Stimulated activated effector memory CD8-positive, alpha-beta T cell treated with anti-CD3 and anti-CD28 coated beads, Interleukin-12 subunit alpha, Interleukin-12 subunit beta, amount 100 ng/mL, for 72 hours (primary cell): ENCODE measurements around the gene DIP2A.
"Not testable (repeated sequence)": the region's sequence is repeated elsewhere in the genome, so short reads cannot be mapped to it uniquely, and the experiment has no call there.

Source experiments
- ATAC-seq: fragments of 150-1000 bp; cut with Tn5 transposase; 2 replicates; pipeline ENCODE4 v1.10.0; 2021
- DNase-seq, 2 donors: peaks; one replicate each; pipeline ENCODE4 v3.0.0; 2021 to 2022; ENCODE audit warnings: low spot score in 2 of 2
- H3K27ac Mint-ChIP-seq: one replicate; pipeline ENCODE4 v1.8.0; 2022; ENCODE audit warnings: mild to moderate bottlenecking, mixed read lengths
- H3K36me3 Mint-ChIP-seq: one replicate; pipeline ENCODE4 v1.8.0; 2022; ENCODE audit warnings: mild to moderate bottlenecking, mixed read lengths
- H3K4me1 Mint-ChIP-seq: one replicate; pipeline ENCODE4 v1.8.0; 2022; ENCODE audit warnings: mixed read lengths
- H3K4me3 Mint-ChIP-seq: one replicate; pipeline ENCODE4 v1.8.0; 2022; ENCODE audit warnings: mild to moderate bottlenecking, mixed read lengths
- H3K9me3 Mint-ChIP-seq: one replicate; pipeline ENCODE4 v1.8.0; 2022; ENCODE audit warnings: mixed read lengths

DIP2A gene

DNA sequence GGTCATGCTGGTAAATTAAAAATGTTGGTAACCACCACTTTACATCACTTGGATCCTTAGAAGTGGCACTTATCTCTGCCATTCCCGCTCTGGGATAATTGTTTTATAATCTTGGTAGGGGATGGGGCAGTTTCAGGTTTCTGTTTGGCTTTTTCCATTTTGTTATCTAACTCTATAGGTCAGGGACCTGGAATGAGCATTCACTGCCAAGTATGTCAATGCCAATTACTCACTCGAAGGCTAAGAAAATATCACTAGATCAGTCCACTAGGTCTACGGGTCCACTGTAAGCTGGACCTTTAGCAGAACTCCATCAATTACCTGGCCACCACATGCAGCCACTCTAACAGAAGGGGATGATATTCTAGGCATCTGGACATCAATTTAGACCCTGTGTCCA lies 4.5 kb upstream of the DIP2A start:
- Mint-ChIP-seq H3K4me1 (peaks cover 28% of the 10 kb centered on the region), H3K27ac (no peak overlapping the region), H3K4me3 (no peak overlapping the region), H3K9me3 (no peaks in the 10 kb centered on the region), H3K36me3 (peaks cover 20% of the 10 kb centered on the region)
- no peak for ATAC-seq
- no peak for DNase-seq

DNA sequence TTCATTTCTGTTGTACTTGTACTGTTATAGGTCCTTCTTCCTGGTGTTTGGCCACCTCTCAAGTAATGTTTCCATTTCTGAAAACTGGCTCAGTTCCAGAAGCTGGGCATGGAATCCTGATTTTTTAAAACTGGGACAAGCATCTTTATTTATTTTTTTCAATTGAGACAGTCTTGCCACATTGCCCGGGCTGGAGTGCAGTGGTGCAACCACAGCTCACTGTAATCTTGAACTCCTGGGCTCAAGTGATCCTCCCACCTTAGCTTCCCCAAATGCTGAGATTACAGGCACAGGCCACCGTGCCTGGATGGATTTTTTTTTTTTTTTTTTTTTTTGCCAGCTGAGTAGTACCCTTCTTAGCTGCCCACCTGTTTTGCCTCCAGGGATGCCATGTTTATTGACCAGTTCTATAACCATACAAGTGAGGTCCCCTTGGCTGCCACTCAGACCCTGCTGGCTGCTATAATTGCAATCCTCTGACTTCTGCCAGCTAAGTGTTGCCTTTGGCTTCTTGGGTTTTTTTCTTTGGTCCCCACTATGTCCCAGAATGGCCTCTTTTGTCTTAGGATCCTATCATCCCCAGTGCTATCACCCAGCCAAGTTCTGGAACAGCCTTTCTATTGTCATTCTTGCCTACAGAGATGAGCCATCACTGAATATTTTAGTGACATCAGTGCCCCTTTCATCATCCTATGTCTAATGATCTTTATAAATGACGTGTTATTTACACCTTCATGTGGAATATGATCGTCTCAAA lies 3.9 kb upstream of the DIP2A start:
- H3K27ac Mint-ChIP-seq: no peak overlapping the region

DNA sequence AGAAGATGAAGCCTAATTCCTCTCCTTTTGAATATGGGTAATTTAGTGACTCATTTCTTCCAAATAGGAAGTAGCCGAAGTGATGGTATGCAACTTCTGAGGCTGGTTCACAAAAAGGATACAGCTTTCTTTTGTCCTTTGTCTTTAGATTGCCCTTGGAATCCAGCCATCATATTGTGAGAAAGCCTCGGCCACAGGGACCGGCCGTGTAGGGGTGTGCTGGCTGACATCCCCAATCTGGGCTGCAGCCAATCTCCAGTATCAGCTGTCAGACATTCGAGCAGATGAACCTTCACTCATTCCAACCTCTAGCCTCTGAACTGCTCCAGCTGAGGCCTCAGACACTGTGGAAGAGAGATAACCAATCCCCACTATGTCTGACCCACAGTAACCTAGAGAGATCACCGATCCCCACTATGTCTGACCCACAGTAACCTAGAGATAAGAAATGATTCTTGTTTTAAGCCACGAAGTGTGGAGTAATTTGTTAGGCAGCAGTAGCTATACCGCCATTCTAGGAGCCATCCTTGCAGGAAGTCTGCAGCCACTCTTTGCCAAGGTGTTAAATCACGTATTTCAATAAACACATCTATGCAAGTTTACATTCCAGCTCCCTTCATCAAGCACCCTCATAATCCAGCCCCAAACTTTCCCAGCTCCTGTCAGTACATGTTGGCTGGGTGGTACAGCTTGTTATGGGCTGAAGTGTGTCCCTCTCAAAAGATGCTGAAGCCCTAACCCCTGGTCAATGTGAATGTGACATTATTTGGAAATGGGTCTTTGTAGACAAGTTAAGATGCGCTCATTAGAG lies 2.9 kb upstream of the DIP2A start:
- no peak for ATAC-seq
- Mint-ChIP-seq H3K36me3 (peaks cover 27% of the 10 kb centered on the region), H3K4me3 (no peak overlapping the region), H3K4me1 (peaks cover 28% of the 10 kb centered on the region), H3K9me3 (no peaks in the 10 kb centered on the region), H3K27ac (no peak overlapping the region)
- DNase-seq: no peak

More for the DNA sequence above, 3.9 kb upstream of the DIP2A start:
- DNase-seq: no peak
- no peak for ATAC-seq
- Mint-ChIP-seq H3K4me1 (peaks cover 28% of the 10 kb centered on the region), H3K36me3 (peaks cover 26% of the 10 kb centered on the region), H3K4me3 (no peak overlapping the region), H3K9me3 (no peaks in the 10 kb centered on the region)

DNA sequence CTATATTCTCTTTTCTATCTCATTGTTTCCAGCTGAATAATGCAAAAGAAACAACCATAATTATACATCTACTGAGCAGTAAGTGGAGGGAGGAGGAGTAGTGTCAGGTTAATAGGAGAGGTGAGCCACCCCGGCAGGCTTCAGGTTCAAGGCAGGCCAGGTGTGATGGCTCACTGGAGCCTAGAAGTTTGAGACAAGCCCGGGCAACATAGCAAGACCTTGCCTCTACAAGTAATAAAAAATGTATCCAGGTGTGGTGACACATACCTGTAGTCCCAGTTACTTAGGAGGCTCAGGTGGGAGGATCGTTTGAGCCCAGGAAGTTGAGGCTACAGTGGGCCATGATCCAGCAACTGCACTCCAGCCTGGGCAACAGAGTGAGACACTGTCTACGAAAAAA lies 1.9 kb upstream of the DIP2A start:
- Mint-ChIP-seq H3K36me3 (peaks cover 27% of the 10 kb centered on the region), H3K4me3 (peak overlapping the region; percentile 88), H3K4me1 (peaks cover 33% of the 10 kb centered on the region), H3K9me3 (no peaks in the 10 kb centered on the region), H3K27ac (no peak overlapping the region)
- no peak for ATAC-seq
- no peak for DNase-seq

DNA sequence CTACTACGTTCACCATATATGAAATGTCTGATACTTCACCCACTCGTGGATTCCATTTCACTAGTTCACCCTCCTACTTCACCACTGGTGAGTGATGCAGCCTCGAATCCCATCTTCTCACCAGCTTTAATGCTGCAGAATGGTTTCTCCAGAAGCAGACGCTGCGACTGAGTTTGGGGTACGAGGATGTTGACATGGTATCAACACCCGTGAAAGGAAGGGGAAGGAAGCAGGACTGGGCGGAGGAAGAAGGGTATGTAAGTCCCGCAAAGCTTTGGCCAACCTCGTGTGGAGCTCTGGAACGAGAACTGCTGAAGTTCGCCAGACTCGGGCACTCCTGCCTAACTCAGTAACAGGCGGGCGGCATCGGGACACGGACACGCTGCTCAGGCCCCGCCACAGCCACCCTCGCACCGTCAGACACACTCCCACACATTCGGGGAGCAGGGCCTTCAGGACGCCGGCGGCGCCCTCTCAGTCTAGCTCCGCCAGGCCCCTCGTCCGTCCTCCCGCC lies 833 bp upstream of the DIP2A start:
- Mint-ChIP-seq H3K27ac (peak overlapping the region; percentile 96), H3K4me3 (peak overlapping the region; percentile 88), H3K9me3 (no peaks in the 10 kb centered on the region), H3K36me3 (peaks cover 31% of the 10 kb centered on the region), H3K4me1 (peaks cover 39% of the 10 kb centered on the region)
- ATAC-seq (peak; percentile 55), DNase-seq (no peak)

DNA sequence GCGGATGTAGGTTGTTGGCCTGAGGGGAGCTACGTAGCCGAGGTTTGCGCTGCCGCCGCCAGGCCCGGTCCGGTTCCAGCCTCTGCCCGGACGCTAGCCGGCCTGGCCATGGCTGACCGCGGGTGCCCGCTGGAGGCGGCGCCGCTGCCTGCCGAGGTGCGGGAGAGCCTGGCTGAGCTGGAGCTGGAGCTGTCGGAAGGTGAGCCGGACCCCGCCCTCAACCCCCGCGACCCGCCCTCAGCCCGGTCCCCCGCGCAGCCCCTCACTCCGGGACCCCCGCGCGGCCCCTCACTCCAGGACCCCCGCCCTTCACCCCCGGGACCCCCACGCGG lies 299 bp downstream of the DIP2A start:
- ATAC-seq: no peak
- Mint-ChIP-seq H3K27ac (peak overlapping the region; percentile 94), H3K9me3 (no peaks in the 10 kb centered on the region), H3K4me3 (peak overlapping the region; percentile 88), H3K36me3 (peaks cover 35% of the 10 kb centered on the region), H3K4me1 (peaks cover 39% of the 10 kb centered on the region)
- no peak for DNase-seq

DNA sequence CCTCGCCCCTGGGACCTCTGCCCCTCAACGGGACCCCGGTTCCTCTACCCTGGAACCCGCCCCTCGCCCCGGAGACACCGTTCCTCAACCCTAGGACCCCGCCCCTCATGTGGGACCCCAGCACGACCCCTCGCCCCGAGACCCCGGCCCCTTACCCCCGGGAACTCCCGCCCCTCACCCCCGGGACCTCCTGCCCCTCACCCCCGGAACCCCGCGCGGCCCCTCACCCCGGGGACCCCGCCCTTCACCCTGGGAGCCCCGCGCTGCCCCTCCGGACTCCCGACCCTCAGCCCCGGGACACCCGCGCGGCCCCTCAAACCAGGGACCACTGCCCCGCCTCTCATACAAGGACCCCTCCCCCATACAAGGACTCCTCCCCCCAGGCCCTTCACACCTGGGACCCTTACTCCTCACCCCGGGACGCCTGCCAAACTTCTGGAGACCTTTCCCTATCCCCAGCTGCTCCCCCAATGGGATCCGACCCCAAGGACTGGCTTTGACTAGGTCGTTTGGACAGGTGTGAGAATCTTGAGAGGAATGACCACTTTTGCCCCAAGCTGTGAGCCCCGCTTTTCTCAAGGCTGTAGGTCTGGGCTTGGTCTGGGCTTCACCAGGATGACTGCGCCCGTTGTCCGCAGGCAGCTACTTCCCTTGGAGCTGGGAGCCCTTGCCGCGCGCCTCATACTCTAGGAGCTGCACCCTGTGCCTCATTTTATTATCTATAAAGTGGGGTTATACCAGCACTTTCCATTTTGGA lies 843 bp downstream of the DIP2A start:
- peak overlapping the region; percentile 94 for H3K27ac Mint-ChIP-seq
- H3K4me1 Mint-ChIP-seq: peaks cover 39% of the 10 kb centered on the region

DNA sequence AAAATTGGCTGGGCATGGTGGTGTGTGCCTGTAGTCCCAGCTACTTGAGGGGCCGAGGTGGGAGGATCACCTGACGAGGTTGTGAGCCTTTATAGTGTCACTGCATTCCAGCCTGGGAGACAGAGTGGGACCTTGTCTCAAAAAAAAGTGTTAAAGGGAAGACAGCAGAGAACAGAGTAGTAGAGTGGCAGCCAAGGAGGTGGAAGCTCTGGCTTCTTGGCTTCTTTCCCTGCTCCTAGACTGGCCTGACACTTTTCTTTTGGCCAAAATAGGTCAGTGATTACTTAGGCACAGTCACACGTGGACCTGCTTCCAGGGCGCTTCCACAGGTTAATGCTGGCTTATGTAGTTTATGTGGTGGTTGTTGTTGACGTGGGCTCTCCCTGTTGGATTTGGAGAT lies 3.2 kb downstream of the DIP2A start:
- no peak for ATAC-seq
- Mint-ChIP-seq H3K9me3 (no peaks in the 10 kb centered on the region), H3K27ac (peak overlapping the region; percentile 86), H3K36me3 (peaks cover 43% of the 10 kb centered on the region), H3K4me3 (no peak overlapping the region), H3K4me1 (peaks cover 20% of the 10 kb centered on the region)
- no peak for DNase-seq

More for the DNA sequence above, 843 bp downstream of the DIP2A start:
- Mint-ChIP-seq H3K4me3 (peak overlapping the region; percentile 88), H3K9me3 (no peaks in the 10 kb centered on the region), H3K36me3 (peaks cover 40% of the 10 kb centered on the region)
- ATAC-seq: no peak
- DNase-seq: no peak

DNA sequence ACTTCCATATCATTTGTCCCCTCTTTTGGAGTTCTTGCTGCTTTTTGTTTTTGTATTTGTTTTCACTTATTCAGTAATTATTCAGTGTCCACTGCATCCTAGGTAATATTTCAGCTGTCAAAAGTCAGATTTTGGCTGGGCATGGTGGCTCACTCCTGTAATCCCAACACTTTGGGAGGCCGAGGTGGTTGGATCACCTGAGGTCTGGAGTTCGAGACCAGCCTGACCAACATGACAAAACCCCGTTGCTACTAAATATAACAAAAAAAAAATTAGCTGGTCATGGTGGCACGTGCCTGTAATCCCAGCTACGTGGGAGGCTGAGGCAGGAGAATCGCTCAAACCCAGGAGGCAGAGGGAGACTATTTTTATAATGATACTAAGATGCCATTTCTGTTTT lies 6.5 kb downstream of the DIP2A start:
- not testable (repeated sequence) for DNase-seq, H3K27ac Mint-ChIP-seq, H3K4me3 Mint-ChIP-seq, ATAC-seq, H3K9me3 Mint-ChIP-seq
- Mint-ChIP-seq H3K4me1 (peaks cover 16% of the 10 kb centered on the region), H3K36me3 (peaks cover 50% of the 10 kb centered on the region)

DNA sequence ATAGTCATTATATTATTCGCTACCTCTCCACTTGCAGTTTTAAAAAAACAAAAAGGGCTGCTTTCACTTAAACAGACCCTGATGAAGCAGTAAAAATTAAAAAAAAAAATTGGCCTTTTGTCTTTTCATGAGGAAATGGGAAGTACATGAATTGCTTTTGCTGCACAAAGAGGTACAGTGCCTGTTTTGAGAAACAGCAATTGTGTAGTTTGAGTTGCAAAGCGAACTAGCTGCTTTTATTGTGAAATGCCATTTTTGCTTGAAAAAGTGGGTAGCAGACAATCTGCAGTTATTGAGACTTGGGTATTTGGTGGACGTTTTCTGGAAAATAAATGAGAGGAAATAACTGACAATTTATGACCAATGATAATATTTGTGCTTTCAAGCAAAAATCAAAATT lies 7.0 kb downstream of the DIP2A start:
- Mint-ChIP-seq H3K4me1 (peaks cover 16% of the 10 kb centered on the region), H3K27ac (no peak overlapping the region), H3K4me3 (no peak overlapping the region), H3K9me3 (no peaks in the 10 kb centered on the region), H3K36me3 (peaks cover 50% of the 10 kb centered on the region)
- ATAC-seq (no peak), DNase-seq (no peak)

DNA sequence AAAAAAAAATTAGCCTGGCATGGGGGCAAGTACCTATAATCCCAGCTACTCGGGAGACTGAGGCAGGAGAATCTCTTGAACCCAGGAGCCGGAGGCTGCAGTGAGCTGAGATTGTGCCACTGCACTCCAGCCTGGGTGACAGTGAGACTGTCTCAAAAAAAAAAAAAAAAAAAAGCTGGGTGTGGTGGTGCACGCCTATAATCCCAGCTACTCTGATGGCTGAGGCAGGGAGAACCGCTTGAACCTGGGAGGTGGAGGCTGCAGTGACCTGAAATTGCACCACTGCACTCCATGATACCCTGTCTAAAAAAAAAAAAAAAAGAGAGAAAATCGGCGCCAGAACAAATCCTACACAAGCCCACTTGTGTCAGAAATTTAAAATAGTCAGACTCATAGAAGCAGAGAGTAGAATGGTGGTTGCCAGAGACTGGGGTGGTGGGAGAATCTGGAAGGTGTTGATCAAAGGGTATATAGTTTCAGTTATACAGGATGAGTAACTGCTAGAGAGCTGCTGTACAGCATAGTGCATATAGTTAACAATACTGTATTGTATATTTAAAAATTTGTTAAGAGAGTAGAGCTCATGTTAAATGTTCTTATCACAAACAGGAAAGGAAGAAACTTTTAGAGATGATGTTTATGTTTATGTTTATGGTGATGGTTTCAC lies 9.6 kb downstream of the DIP2A start:
- Mint-ChIP-seq H3K4me1 (peaks cover 24% of the 10 kb centered on the region), H3K36me3 (peaks cover 50% of the 10 kb centered on the region), H3K4me3 (no peak overlapping the region), H3K27ac (peak overlapping the region; percentile 82), H3K9me3 (no peaks in the 10 kb centered on the region)
- no peak for ATAC-seq
- DNase-seq: no peak

DNA sequence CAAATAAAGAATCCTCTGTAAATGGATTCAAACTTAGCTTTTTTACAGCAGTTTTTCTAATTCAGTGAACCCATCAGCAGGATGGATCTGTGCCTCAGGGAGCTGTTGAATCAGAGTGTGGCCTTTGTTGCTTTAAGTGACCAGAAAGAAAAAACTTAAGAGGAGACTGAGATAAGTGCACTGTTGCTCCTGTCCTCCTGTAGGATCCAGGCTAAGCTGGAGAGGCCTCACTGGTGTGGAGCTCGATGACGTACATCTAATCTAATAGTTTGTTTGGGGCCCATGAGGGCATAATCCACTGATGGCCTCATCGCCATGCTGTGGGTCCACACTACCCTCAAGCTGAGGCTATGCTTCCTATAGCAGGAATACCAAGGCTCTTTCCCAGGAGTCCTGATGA lies 10.6 kb downstream of the DIP2A start:
- peak overlapping the region; percentile 82 for H3K27ac Mint-ChIP-seq
- no peaks in the 10 kb centered on the region for H3K9me3 Mint-ChIP-seq
- ATAC-seq (no peak), DNase-seq (no peak)
- peaks cover 31% of the 10 kb centered on the region for H3K4me1 Mint-ChIP-seq
- no peak overlapping the region for H3K4me3 Mint-ChIP-seq
- H3K36me3 Mint-ChIP-seq: peaks cover 43% of the 10 kb centered on the region

DNA sequence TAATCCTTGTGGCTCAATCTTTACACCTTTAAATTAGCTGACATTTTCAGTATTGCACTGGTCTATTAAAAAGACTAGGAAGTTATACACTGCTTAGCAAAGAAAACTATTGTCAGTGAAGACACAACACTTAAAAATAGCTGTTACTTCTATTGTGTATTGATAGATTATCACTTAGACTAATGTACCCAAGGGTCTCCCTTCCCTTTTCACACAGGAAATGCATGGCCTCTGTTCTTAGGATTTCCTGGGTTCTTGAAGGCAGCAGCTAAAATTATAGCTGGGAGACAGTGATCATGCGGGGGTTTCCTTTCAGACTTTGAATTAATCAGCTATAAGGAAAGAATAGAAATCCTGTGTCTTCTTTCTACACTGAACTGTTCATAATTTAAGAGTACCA lies 12.8 kb downstream of the DIP2A start:
- H3K36me3 Mint-ChIP-seq: peaks cover 21% of the 10 kb centered on the region
- H3K4me1 Mint-ChIP-seq: peaks cover 44% of the 10 kb centered on the region
- H3K9me3 Mint-ChIP-seq: no peaks in the 10 kb centered on the region
- DNase-seq: no peak
- H3K4me3 Mint-ChIP-seq: no peak overlapping the region
- H3K27ac Mint-ChIP-seq: peak overlapping the region; percentile 84
- ATAC-seq: no peak

DNA sequence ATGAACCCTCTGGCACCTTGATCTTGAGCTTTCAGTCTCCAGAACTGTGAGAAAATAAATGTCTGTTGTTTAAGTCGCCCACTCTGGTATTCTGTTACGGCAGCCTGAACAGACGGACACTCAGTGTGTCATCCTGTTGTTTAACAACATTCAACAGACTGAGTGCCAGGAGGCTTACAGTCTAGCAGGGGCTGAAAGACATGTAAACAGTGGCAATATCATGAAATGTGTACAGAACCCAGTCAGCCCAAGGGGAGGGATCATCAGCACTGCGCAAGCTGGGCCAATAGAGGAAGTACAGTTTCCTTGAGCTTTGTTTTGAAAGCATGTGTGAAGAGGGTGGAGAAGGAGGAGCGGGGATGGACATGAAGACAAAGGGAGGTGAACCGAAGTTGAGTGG lies 13.6 kb downstream of the DIP2A start:
- peak overlapping the region; percentile 84 for H3K27ac Mint-ChIP-seq
- no peak for DNase-seq
- H3K9me3 Mint-ChIP-seq: no peaks in the 10 kb centered on the region
- no peak for ATAC-seq
- peaks cover 51% of the 10 kb centered on the region for H3K4me1 Mint-ChIP-seq
- H3K36me3 Mint-ChIP-seq: peaks cover 21% of the 10 kb centered on the region
- H3K4me3 Mint-ChIP-seq: no peak overlapping the region

DNA sequence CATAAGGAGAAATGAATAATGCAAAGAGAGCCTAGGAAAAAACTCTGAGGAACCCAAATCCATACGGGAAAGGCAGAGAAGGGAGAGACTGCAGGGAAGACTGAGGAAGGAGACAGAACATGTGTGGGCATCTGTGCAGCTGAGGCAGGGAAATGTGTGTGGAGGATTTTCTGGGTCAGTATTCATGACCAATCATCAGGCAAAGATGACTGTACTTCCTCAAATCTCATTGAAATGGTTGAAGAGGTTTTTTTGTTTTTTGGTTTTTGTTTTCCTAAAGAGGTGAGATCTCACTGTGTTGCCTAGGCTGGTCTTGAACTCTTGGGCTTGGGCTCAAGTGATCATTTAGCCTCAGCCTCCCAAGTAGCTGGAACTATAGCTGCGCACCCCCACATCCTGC lies 15.7 kb downstream of the DIP2A start:
- ATAC-seq (peak; percentile 81), DNase-seq (no peak)
- no peaks in the 10 kb centered on the region for H3K9me3 Mint-ChIP-seq
- H3K4me1 Mint-ChIP-seq: peaks cover 45% of the 10 kb centered on the region
- peak overlapping the region; percentile 17 for H3K27ac Mint-ChIP-seq
- no peak overlapping the region for H3K4me3 Mint-ChIP-seq
- H3K36me3 Mint-ChIP-seq: peaks cover 21% of the 10 kb centered on the region
